ENCODE data around the gene SHANK1. TPM values are rescaled to one million over a fixed set of nuclear protein-coding genes. Genes with fewer than 3 reads are reported as not detected.

Gene SHANK1
- total and polyA plus RNA-seq, 2 donors (not counting 3 experiments of a cell fraction or from before 2014, with no cell fraction given) = 0.66 to 1.9 TPM

DNA sequence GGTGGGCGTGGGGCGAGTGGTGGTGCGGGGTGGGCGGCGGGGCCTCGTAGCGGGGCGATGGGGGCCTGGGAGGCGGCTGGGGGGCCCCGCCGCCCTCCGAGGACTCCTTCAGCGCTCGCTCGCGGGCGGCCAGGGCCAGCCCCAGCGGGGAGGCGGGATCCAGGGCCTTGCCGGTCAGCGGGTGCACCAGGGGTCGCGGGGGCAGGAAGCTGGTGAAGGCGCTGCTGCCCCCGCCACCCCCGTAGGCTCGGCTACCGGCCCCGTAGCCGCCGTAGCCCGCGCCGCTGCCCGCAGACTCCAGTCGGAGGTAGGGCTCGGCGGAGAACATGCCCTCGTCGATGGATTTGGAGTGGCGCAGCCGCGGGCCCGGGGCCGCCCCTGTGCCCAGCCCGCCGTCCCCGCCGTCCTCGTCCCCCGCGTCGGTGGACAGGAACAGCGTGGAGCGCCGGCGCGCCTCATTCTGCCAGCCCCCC lies 51.8 kb downstream of the SHANK1 start:
- Histone ChIP-seq H3K79me2 (ENCODE audit: control insufficient read depth, insufficient read depth, low read length) (no peaks in the 10 kb centered on the region), H3K4me2 (ENCODE audit: insufficient read depth, low read length) (no peak overlapping the region), H3K9me1 (replicated peaks; ENCODE audit: control insufficient read depth, extremely low read depth, insufficient read depth, low read length) (no peaks in the 10 kb centered on the region), H3K27me3 (ENCODE audit: control insufficient read depth in 2 of 2, insufficient read depth in 2 of 2, low read length in 2 of 2) (peaks cover 17 to 31% of the 10 kb centered on the region in 2 experiments), H3K27ac (ENCODE audit: insufficient read depth, low read depth, low read length) (no peak overlapping the region), H3K4me3 (replicated peaks in 1 of 3; ENCODE audit: insufficient read depth in 1 of 3, low read depth in 1 of 3, low read length in 3 of 3) (no peak overlapping the region), H3K36me3 (ENCODE audit: control insufficient read depth in 2 of 2, extremely low read depth in 1 of 2, insufficient read depth in 2 of 2, low read length in 2 of 2) (no peaks in the 10 kb centered on the region), H3K9ac (replicated peaks; ENCODE audit: extremely low read depth, insufficient read depth, low read length) (no peak overlapping the region), H3K4me1 (ENCODE audit: control insufficient read depth, extremely low read depth, insufficient read depth, low read length) (no peaks in the 10 kb centered on the region), H2AFZ (ENCODE audit: low read depth, low read length) (no peak overlapping the region), H4K20me1 (replicated peaks; ENCODE audit: control insufficient read depth, extremely low read depth, insufficient read depth, low read length) (no peaks in the 10 kb centered on the region), H3K9me3 (replicated peaks; ENCODE audit: control insufficient read depth, insufficient read depth, low read length) (no peaks in the 10 kb centered on the region)
- POLR2A ChIA-PET = no interaction called here
- no TSS peak for BruUV-seq (replicated peaks)
- dilution Hi-C loops (cut with MboI; ENCODE audit: extremely low pct_ligation_motif_present, low sequenced_read_pairs) (no loop called here), intact Hi-C loops (cut with micrococcal nuclease) (loop anchor here (2.0 kb wide), 1 partner anchor 37 kb away; no protein-coding TSS in a partner anchor)
- CTCF ChIA-PET = interaction anchor here (3.4 kb wide), 1 partner anchor 115 kb away, joined by 83 read pairs; no protein-coding TSS in a partner anchor
- DNase-seq (ENCODE audit: low read depth, low spot score) (no peak), FAIRE-seq (no peak)
- no peak for TF ChIP-seq POLR2A (IDR thresholded peaks at IDR 0.05; ENCODE audit: low read depth, low read length)
- TF ChIP-seq EZH2 (IDR thresholded peaks at IDR 0.05; ENCODE audit: borderline replicate concordance, low read depth, low read length, severe bottlenecking) = peak; percentile 99

DNA sequence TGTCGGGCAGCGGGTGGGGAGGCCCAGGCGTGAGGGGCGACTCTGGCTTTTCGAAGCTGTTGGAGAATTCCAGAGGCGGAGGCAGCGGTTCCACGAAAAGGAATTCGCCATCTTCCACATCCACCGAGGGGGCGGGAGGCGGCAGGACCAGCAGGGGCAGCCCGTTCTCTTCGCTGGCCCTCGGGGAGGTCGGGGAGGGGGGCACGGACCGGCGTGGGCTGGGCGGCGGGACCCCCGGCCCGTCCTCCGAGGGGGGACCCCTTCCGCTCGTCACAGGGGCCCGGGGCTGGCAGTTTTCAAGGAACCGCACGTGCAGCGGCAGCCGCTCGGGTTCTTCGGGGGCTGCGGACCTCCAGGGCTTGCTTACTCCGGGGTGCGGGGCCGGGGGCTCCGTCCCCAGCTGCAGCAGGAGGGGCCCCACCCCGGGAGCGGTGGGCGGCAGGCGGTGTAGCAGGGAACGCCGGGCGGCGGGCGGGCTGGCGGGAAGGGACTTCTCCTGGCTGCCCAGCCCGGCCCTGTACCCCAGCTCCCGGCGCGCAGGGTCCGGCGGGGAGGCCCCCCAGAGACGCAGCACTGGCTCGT lies 52.3 kb downstream of the SHANK1 start:
- BruUV-seq (replicated peaks) = no TSS peak
- DNase-seq (ENCODE audit: low read depth, low spot score) (no peak), FAIRE-seq (no peak)
- Histone ChIP-seq H3K36me3 (ENCODE audit: control insufficient read depth in 2 of 2, extremely low read depth in 1 of 2, insufficient read depth in 2 of 2, low read length in 2 of 2) (no peaks in the 10 kb centered on the region), H2AFZ (ENCODE audit: low read depth, low read length) (no peak overlapping the region), H3K27me3 (ENCODE audit: control insufficient read depth in 2 of 2, insufficient read depth in 2 of 2, low read length in 2 of 2) (peaks cover 17 to 31% of the 10 kb centered on the region in 2 experiments), H3K9me1 (replicated peaks; ENCODE audit: control insufficient read depth, extremely low read depth, insufficient read depth, low read length) (no peaks in the 10 kb centered on the region), H4K20me1 (replicated peaks; ENCODE audit: control insufficient read depth, extremely low read depth, insufficient read depth, low read length) (no peaks in the 10 kb centered on the region), H3K9me3 (replicated peaks; ENCODE audit: control insufficient read depth, insufficient read depth, low read length) (no peaks in the 10 kb centered on the region), H3K4me2 (ENCODE audit: insufficient read depth, low read length) (no peak overlapping the region), H3K79me2 (ENCODE audit: control insufficient read depth, insufficient read depth, low read length) (no peaks in the 10 kb centered on the region), H3K4me3 (replicated peaks in 1 of 3; ENCODE audit: insufficient read depth in 1 of 3, low read depth in 1 of 3, low read length in 3 of 3) (no peak overlapping the region), H3K27ac (ENCODE audit: insufficient read depth, low read depth, low read length) (no peak overlapping the region), H3K4me1 (ENCODE audit: control insufficient read depth, extremely low read depth, insufficient read depth, low read length) (no peaks in the 10 kb centered on the region), H3K9ac (replicated peaks; ENCODE audit: extremely low read depth, insufficient read depth, low read length) (no peak overlapping the region)
- intact Hi-C loops (cut with micrococcal nuclease) = no loop called here
- TF ChIP-seq POLR2A (IDR thresholded peaks at IDR 0.05; ENCODE audit: low read depth, low read length) (no peak), EZH2 (IDR thresholded peaks at IDR 0.05; ENCODE audit: borderline replicate concordance, low read depth, low read length, severe bottlenecking) (peak; percentile 97)
- ChIA-PET POLR2A (no interaction called here), CTCF (interaction anchor here (1.9 kb wide), 1 partner anchor 117 kb away, joined by 4 read pairs; no protein-coding TSS in a partner anchor)
- dilution Hi-C loops (cut with MboI; ENCODE audit: extremely low pct_ligation_motif_present, low sequenced_read_pairs) = no loop called here

All from endothelial cell of umbilical vein (primary cell).